Stimulated activated CD4-positive, alpha-beta T cell treated with anti-CD3 and anti-CD28 coated beads, Interleukin-4, amount 100 ng/mL, for 1 hour (primary cell): Measurements from ENCODE around the gene YEATS4.

ENCODE experiments used
- DNase-seq: peaks from one replicate; pipeline ENCODE4 v3.0.0-alpha.2; 2020

Gene YEATS4

DNA sequence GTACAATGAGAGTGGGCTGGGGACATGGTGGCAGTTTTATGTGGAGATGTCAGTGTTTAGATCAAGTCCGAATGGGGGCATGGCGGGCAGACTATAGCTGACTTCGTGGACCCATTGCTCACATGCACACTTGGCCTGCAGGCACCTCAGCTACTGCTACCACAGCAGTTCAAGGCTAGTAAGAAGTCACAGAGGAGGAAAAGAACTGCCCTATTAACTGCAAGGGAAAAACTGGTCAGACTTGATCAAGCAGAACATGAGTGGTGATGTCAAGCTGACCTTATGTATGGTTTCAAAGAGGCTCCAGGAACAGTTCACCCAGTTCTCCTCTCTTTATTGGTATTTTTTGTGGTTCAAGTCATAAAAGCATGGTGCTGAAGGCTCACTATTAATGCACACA is 80.5 kb downstream of the YEATS4 start:
- no peak for DNase-seq
